ENCODE results near the gene PEX14. TPM values are rescaled to one million over a fixed set of nuclear protein-coding genes. Genes with fewer than 3 reads are reported as not detected.

Gene PEX14
- total RNA-seq, 4 donors from 2014 or later: 10.0 to 20.2 (median 12.6) TPM

DNA sequence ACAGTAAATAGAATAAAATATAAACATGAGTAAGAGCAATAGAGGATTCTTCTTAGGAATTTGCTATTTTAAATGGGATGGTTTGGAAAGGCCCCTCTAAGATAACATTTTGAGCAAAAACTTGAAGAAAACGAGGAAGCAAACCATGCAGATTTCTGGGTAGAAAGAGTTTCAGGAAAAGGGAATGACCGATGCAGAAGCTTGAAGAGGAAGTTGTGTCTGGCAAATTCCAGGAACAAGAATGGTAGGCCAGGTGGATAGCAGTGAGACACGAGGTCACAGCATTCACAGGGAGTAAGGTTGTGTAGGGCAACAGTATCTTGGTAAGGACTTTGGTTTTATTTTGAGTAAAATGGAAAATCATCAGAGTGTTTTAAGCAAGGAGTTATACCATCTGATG is 108.9 kb downstream of the PEX14 start:
- TF ChIP-seq, protein P1, sequence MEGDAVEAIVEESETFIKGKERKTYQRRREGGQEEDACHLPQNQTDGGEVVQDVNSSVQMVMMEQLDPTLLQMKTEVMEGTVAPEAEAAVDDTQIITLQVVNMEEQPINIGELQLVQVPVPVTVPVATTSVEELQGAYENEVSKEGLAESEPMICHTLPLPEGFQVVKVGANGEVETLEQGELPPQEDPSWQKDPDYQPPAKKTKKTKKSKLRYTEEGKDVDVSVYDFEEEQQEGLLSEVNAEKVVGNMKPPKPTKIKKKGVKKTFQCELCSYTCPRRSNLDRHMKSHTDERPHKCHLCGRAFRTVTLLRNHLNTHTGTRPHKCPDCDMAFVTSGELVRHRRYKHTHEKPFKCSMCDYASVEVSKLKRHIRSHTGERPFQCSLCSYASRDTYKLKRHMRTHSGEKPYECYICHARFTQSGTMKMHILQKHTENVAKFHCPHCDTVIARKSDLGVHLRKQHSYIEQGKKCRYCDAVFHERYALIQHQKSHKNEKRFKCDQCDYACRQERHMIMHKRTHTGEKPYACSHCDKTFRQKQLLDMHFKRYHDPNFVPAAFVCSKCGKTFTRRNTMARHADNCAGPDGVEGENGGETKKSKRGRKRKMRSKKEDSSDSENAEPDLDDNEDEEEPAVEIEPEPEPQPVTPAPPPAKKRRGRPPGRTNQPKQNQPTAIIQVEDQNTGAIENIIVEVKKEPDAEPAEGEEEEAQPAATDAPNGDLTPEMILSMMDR (IDR thresholded peaks at IDR 0.05; ENCODE audit: low read depth): no peak

DNA sequence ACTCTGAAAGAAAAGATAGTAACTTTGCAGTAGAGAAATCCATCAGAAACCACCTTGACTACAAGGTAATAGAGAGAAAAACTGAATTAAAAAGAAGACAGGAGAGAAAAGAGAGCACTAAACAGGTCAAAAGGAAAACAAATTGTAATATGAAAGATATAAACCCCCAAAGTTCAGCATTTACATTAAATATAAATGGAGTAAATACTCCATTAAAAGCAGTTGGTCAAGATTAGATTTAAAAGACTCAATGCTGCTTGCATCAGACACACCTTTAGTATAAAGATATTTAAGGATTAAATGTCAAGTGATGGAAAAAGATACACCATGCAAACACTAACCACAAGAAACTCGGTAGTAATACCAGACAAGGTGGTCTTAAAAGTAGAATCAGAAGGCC is 110.5 kb downstream of the PEX14 start:
- TF ChIP-seq, protein P1 (IDR thresholded peaks at IDR 0.05; ENCODE audit: low read depth): no peak

DNA sequence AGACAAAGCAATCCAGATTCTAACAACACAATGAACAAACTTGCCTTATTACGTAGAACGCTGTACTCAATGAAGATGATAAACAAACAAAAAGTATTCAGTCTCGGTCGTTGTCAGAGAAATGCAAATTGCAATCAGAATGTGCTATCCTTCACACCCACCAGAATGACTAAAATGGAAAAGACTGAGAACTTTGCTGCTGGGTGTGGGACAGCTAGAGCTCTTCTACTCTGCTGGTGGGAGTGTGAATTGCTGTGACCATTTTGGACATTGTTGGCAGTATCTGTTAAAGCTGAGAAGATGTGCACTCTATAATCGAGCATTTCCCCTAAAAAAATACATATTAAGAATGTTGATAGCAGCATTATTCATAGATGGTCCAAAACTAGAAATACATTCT is 111.4 kb downstream of the PEX14 start:
- TF ChIP-seq, protein P1 (IDR thresholded peaks at IDR 0.05; ENCODE audit: low read depth): no peak

DNA sequence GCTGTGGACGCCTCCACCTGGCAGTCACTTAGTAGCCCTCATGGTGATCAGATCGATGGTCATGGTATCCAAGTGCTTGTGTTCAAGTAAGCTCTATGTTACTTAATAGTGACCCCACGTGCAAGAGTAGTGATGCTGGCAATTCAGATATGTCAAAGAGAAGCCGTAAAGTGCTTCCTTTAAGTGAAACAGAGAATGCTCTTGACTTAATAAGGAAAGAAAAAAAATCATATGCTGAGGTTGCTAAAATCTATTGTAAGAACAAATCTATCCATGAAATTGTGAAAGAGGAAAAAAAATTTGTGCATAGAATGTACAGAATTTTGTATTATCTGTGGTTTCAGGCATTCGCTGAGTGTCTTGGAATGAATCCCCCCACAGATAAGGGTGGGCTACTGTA is 113.9 kb downstream of the PEX14 start:
- TF ChIP-seq, protein P1 (IDR thresholded peaks at IDR 0.05; ENCODE audit: low read depth): no peak

DNA sequence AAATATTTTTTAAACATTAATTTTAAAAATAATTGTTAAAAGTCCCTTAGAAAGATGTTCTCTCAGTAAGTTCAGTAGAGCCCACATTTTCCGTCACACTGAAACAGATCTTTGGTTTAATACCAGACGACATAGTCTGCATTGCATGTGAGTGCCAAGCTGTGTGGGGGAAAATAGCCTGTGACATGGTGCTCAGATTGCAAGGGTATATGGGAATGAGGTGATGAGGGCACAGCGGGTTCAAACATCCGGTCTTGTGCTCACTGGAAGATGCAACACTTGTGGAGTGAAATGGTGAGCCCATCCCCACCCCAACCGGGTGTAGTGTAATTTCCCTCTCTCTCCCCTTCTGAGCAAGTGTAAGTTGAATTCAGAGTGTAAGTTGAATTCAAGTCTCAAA is 114.3 kb downstream of the PEX14 start:
- TF ChIP-seq, protein P1 (IDR thresholded peaks at IDR 0.05; ENCODE audit: low read depth): no peak

DNA sequence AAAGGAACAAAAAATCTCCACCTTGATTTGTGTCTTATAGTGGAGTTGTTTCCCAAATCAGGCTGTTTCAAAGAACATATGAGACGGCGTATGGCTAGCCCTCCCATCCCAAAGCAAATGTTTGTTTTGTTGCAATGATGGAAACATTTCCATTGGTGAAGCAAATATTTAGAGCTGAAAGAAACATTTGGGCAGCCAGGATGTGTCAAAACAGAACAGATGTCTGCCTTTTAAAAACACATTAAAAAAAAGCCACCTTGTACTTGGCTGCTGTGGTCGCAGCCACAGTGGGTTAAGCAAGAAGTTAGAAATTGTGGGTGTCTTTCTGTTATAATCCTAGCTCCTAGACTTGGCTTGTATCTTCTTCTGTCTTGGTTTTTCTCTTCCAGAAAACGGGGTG is 116.3 kb downstream of the PEX14 start:
- TF ChIP-seq, protein P1 (IDR thresholded peaks at IDR 0.05; ENCODE audit: low read depth): no peak

DNA sequence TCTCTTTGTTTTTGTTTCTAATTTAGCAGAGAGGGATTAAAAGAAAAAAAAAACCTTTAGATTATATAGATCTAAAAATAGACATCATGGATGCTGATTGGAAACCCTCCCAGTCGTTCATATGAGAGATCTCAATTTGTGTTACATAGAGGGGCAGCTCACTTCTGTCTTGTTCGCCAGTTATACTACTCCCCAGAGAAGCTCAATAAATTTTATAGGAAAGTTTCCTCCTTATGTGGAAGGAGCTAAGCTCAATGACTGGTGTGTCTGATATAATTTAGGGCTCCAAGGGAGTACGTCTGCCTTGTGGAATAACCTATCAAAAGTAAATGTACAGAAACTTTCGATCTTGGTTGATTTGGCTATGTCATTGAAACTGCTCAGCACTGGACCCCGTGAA is 117.6 kb downstream of the PEX14 start:
- TF ChIP-seq, protein P1 (IDR thresholded peaks at IDR 0.05; ENCODE audit: low read depth): no peak
